H1 (cell line): Measurements from ENCODE around the gene ASCC3. TPM values are rescaled to one million over a fixed set of nuclear protein-coding genes. Genes with fewer than 3 reads are reported as not detected.

Source experiments
- polyA plus RNA-seq, 7 experiments: library from polyadenylated mRNA; depleted of rRNA in 3 of 7; stranded (reverse) in 5 of 7; unstranded in 2 of 7; fragments of >200 nt in 5 of 7; fragments of 200-250 nt in 2 of 7; gene quantifications; 1 replicate in 5 of 7; 2 replicates in 1 of 7; 4 replicates in 1 of 7; pipeline versions ENCODE4 v1.2.1 to v1.2.3, GENCODE V29; 2011 to 2013; ENCODE audit warnings: missing spikeins in 2 of 7, mixed read lengths in 2 of 7
- total RNA-seq: library from RNA; stranded (reverse); fragmentation: NEBNext Ultra II Directional; extraction: Animal tissue kit (Norgen Biotek cat#: 25700); gene quantifications from 2 replicates; pipeline ENCODE4 v1.2.1, GENCODE V29; 2021
- TF ChIP-seq, protein P1 (sequence below): IDR thresholded peaks from 2 replicates; pipeline ENCODE4 v1.6.1; 2011; ENCODE audit warnings: low read length, improper control_type of control experiment

The ASCC3 gene
- total and polyA plus RNA-seq, 2 of the 8 experiments (the other 6 are each of a cell fraction or from before 2014, with no cell fraction given), result 37.5 to 77.8 TPM

DNA sequence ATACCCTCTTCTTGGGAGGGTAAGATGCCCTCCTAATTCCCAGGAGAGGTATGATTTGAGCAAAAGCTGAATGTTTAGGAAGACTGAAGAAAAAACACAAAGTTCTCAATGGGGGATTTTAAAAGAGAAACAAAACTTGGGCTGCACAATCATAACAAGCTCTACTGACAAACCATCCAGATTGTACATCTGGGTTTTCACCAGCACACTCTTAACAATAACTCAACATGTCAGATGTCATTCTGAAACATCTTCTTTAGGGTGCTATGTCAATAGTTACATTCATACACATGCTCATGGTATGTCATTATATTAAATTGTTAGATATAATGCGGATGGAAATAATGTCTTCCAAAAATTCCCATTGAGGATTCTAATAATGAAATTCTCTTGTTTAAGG lies 95.1 kb downstream of the ASCC3 start (continued):
- TF ChIP-seq, protein P1, sequence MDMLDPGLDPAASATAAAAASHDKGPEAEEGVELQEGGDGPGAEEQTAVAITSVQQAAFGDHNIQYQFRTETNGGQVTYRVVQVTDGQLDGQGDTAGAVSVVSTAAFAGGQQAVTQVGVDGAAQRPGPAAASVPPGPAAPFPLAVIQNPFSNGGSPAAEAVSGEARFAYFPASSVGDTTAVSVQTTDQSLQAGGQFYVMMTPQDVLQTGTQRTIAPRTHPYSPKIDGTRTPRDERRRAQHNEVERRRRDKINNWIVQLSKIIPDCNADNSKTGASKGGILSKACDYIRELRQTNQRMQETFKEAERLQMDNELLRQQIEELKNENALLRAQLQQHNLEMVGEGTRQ, result no peak
